HepG2 (cell line): ENCODE results near the gene RSBN1L. TPM values are rescaled to one million over a fixed set of nuclear protein-coding genes. Genes with fewer than 3 reads are reported as not detected.

Experiments used
- ARNT2 ChIP-seq: sonication (generic); formaldehyde crosslinking; IDR thresholded peaks from 2 replicates; pipeline ENCODE4 v1.8.0; 2022; ENCODE audit warnings: mild to moderate bottlenecking, low read depth, missing genetic modification reagents, moderate library complexity
- ARNTL ChIP-seq: sonication (generic); formaldehyde crosslinking; IDR thresholded peaks from 2 replicates; pipeline ENCODE4 v1.4.0; 2020; ENCODE audit warnings: mild to moderate bottlenecking, missing genetic modification reagents
- FLYWCH1 ChIP-seq: sonication (generic); formaldehyde crosslinking; IDR thresholded peaks from 2 replicates; pipeline ENCODE4 v1.8.1; 2023; ENCODE audit warnings: mild to moderate bottlenecking, missing genetic modification reagents
- FUBP1 ChIP-seq: sonication (generic); formaldehyde crosslinking; IDR thresholded peaks from 2 replicates; pipeline ENCODE4 v1.5.1; 2020; ENCODE audit warnings: missing genetic modification reagents, mild to moderate bottlenecking, borderline replicate concordance
- GLMP ChIP-seq: sonication (generic); formaldehyde crosslinking; IDR thresholded peaks from 2 replicates; pipeline ENCODE4 v1.9.0; 2021; ENCODE audit warnings: missing genetic modification reagents, mild to moderate bottlenecking, borderline replicate concordance
- KMT2A ChIP-seq: sonication (generic); formaldehyde crosslinking; IDR thresholded peaks from 2 replicates; pipeline ENCODE4 v1.4.0; 2020; ENCODE audit warnings: missing genetic modification reagents
- PHF20 ChIP-seq: sonication (generic); formaldehyde crosslinking; IDR thresholded peaks from 2 replicates; pipeline ENCODE4 v1.5.0; 2020; ENCODE audit warnings: mild to moderate bottlenecking, missing genetic modification reagents
- POGK ChIP-seq: sonication (generic); formaldehyde crosslinking; conservative IDR thresholded peaks from 2 replicates; pipeline ENCODE4 v1.8.0; 2022; ENCODE audit warnings: mild to moderate bottlenecking, moderate library complexity, missing genetic modification reagents
- SNAPC2 ChIP-seq: sonication (generic); formaldehyde crosslinking; IDR thresholded peaks from 2 replicates; pipeline ENCODE4 v1.8.1; 2022; ENCODE audit warnings: mild to moderate bottlenecking, missing genetic modification reagents
- ZFP82 ChIP-seq: sonication (generic); formaldehyde crosslinking; IDR thresholded peaks from 2 replicates; pipeline ENCODE4 v1.5.1; 2020; ENCODE audit warnings: mild to moderate bottlenecking, missing genetic modification reagents, borderline replicate concordance
- ZFP91 ChIP-seq: sonication (generic); formaldehyde crosslinking; IDR thresholded peaks from 2 replicates; pipeline ENCODE4 v1.9.0; 2022; ENCODE audit warnings: missing genetic modification reagents, mild to moderate bottlenecking, borderline replicate concordance
- ZHX2 ChIP-seq, 2 experiments: sonication (generic) in 1 of 2; formaldehyde crosslinking in 1 of 2; IDR thresholded peaks; 2 replicates each; pipeline versions ENCODE4 v1.6.1 to v1.9.0; 2014 to 2022; ENCODE audit warnings: antibody characterized with exemption in 1 of 2, borderline replicate concordance in 1 of 2, inconsistent platforms in 1 of 2, low read depth in 1 of 2, missing genetic modification reagents in 1 of 2
- ZNF274 ChIP-seq: sonication (generic); formaldehyde crosslinking; IDR thresholded peaks from 2 replicates; pipeline ENCODE4 v1.5.1; 2020; ENCODE audit warnings: mild to moderate bottlenecking, missing genetic modification reagents
- ZNF441 ChIP-seq: sonication (generic); formaldehyde crosslinking; IDR thresholded peaks from 2 replicates; pipeline ENCODE4 v1.7.0; 2021; ENCODE audit warnings: missing genetic modification reagents, borderline replicate concordance
- ZNF782 ChIP-seq: sonication (generic); formaldehyde crosslinking; IDR thresholded peaks from 2 replicates; pipeline ENCODE4 v1.4.0; 2020; ENCODE audit warnings: missing genetic modification reagents, mild to moderate bottlenecking, borderline replicate concordance
- polyA plus RNA-seq, 8 experiments: library from polyadenylated mRNA; depleted of rRNA in 3 of 8; stranded (reverse) in 7 of 8; unstranded in 1 of 8; fragments of >200 nt; fragmentation: Illumina TruSeq in 4 of 8; extraction: Trizol in 4 of 8; gene quantifications; 2 replicates each; pipeline versions ENCODE4 v1.2.1 to v1.2.3, GENCODE V29; 2011 to 2016; ENCODE audit warnings: low read depth in 4 of 8, missing spikeins in 1 of 8, mixed read lengths in 1 of 8; ENCODE audit not compliant: insufficient read depth in 1 of 8
- total RNA-seq, 5 experiments: library from RNA; depleted of rRNA; stranded (reverse); fragments of >200 nt; fragmentation: Illumina TruSeq; extraction: Trizol; gene quantifications; 2 replicates each; pipeline ENCODE4 v1.2.3, GENCODE V29; 2016; ENCODE audit warnings: low read depth in 1 of 5

Gene RSBN1L
- total and polyA plus RNA-seq, 2 of the 13 experiments (the other 11 are each of a cell fraction or from before 2014, with no cell fraction given), result 7.7 to 21.3 TPM

GRCh38 chr7:77696057-77696642, at the start of gene RSBN1L (continued):
- no peak for TF ChIP-seq GLMP (CRISPR knock-in tag)
- no peak for TF ChIP-seq FLYWCH1 (CRISPR knock-in tag)
- peak; percentile 58; the same call in 1 of the 2 replicates for TF ChIP-seq ZFP91 (CRISPR knock-in tag)
- TF ChIP-seq ARNT2 (CRISPR knock-in tag), result peak; percentile 37; the same call in 1 of the 2 replicates
- TF ChIP-seq POGK (CRISPR knock-in tag), result peak; percentile 69; the same call in 1 of the 2 replicates
- no peak for TF ChIP-seq SNAPC2 (CRISPR knock-in tag)
- TF ChIP-seq ZFP82, result 0 out of 2 replicates have a peak, but pooled peaks have one; percentile 86
- TF ChIP-seq ZNF441 (CRISPR knock-in tag), result no peak
- TF ChIP-seq PHF20, result peak; percentile 46; the same call in 1 of the 2 replicates
- peak; percentile 39; the same call in 1 of the 2 replicates for TF ChIP-seq ZHX2 (IDR thresholded peaks at IDR 0.05; ENCODE audit: low read depth)
- no peak for TF ChIP-seq ZHX2 (CRISPR knock-in tag; IDR thresholded peaks at IDR 0.05; ENCODE audit: borderline replicate concordance)
- TF ChIP-seq ZNF274, result peak; percentile 49; the same call in 1 of the 2 replicates
- TF ChIP-seq FUBP1 (CRISPR knock-in tag), result no peak
- TF ChIP-seq KMT2A, result peak; percentile 75; the same call in 1 of the 2 replicates
- no peak for TF ChIP-seq ZNF782 (CRISPR knock-in tag)
- no peak for TF ChIP-seq ARNTL (CRISPR knock-in tag)
